HG03571 (cell line): ENCODE data around the gene MEG3.

Source experiments
- ATAC-seq: cut with Tn5 transposase; IDR thresholded peaks from one replicate; pipeline ENCODE4 v1.9.1; 2021; ENCODE audit not compliant: unreplicated experiment

MEG3 gene

DNA sequence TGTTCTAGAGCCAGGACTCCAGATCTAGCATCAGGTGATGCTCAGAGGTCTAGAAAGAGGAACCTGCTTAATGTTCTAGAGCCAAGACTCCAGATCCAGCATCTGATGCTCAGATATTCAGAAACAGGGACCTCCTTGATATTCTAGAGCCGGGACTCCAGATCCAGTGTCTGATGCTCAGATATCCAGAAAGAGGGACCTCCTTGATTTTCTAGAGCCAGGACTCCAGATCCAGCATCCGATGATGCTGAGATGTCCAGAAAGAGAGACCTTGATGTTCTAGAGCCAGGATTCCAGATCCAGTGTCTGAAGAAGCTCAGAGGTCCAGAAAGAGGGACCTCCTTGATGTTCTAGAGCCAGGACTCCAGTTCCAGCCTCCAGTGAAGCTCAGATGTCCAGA, 36.9 kb downstream of the MEG3 start:
- ATAC-seq: no peak

DNA sequence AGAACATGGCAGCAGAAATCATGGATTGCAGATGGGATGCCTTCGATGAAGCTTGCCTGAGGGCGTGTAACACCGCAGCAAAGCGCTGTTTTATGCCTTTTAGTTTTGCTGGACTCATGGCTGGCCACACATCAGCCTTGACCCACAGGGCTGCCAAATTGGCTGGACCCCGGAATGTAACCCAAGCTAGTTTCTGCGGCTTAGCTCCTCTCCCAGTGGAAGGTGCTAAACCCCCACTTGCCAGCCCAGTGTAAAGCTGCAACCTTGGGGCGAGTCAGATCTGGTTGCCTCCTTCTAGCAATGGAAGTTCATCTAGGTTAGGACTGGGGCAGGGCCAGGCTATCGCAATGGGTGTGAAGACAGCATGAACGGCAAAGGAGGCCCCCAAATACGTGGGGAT, 38.3 kb downstream of the MEG3 start:
- ATAC-seq: no peak

DNA sequence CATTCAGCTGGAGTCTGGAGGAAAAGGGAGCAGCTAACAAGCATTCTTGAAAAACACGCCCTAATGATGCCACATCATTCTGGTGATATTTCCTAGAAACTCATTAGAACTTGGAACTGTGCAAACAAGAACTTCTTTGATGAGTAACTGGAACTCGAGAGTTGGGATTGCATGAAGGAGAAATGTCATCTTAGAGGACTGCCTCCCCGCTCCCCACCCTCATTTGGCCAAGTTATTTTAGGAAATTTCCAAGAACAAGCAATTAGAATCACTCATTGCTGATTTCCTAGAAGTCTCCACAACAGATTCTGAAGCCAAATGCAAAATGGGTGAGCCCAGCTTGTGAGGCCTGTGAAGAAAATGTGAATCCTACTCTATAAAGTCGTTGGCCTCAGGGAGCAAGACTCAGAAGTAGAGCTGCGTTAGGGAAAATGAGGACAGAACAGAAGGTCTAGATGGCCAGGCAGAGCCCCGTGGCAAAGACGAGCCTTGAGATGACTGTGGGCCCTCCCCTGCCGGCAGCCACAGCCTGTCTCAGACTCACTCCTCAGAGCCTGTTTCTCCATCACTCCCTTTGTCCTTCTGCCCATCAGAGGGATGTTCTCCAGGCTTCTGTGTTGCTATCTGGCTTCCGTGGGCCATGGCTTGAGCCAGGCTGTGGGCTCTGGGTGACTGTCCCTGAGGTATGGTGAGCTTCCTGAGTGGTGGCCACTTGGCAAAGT, 39.2 kb downstream of the MEG3 start:
- ATAC-seq: no peak

DNA sequence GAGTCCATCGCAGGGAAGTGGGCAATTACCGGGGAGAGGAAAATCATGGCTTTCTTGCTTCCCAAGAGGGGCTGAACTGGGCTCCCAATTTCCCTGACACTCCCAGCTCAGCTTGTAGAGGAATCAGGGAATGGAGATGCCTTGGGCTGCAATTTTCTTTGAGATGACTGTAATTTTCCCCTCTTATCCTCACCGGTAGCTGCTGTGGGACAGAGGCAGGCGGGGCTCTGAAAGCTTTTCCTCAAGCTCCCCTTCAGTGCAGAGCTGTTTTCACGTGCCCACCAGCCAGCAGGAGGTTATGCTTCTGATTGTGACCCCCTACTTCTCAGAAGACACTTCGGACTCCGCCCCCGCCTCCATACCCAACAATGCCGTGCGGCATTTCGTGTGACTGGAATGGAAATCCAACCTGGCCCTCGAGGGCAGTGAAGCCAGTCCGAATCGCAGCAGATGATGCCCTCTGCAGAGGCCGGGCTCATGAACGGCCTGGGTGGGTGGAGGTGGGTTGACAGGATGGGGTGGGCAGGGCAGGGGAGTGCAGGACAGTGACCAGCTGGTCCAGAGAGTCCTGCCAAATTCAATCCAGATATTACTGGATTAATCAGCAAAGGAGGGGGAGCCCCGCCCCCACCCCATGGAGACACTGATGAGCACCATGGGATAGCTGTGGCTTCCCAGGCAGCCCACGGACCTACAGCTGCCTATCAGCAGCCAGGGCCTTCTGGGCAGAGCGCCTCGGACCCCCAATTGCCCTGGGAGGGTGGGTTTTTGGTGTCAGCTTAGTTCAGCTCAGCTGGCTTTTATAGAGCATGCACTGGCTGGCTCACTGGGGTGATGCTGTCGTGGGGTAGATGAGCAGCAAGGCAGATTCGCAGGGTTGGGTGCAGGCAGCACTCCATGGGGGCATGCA, 40.0 kb downstream of the MEG3 start:
- ATAC-seq: no peak

DNA sequence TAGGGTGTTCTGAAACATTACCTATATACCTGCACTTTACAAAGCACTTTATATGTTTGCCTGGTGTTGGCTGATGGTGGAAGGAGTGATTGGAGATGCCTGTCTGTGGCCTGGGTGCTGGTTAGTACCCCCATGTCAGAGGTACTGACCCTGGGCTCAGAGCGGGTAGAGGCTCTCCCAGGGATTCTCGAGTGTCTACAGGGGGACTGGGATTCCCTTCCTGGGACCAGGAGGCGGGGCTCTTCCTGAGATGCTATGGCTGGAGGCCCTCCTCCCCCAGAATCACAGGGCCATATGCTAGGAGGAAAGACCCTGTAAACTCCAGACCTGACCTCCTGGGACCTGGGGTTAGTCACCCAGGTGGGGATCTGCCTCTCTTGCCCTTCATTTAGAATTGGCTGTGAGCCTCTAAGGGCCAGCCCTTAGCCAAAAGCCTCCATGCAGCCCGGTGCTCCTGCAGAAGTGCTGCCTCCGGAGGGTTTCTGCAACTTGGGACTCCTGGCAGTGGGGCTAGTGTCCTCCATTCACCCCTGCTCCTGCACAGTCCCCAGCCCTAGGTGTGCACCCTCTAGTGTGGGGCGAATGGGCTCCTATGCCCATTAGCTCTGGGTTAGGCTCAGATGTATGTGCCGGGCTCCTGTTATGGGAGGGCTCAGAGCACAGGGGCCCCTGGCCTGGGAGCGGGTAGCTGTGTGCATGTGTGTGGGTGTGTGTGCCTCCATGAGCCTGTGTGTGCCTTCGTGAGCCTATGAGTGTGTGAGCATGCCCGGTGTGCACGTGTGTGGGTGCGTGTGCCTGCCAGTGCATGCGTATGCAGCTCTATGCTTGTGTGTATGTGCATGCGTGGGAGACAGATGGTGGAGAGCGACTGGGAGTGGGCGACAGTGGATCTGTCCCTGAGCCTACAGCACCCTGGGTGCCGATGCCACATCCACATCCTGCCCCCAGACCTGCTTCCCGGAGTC, 41.0 kb downstream of the MEG3 start:
- no peak for ATAC-seq

DNA sequence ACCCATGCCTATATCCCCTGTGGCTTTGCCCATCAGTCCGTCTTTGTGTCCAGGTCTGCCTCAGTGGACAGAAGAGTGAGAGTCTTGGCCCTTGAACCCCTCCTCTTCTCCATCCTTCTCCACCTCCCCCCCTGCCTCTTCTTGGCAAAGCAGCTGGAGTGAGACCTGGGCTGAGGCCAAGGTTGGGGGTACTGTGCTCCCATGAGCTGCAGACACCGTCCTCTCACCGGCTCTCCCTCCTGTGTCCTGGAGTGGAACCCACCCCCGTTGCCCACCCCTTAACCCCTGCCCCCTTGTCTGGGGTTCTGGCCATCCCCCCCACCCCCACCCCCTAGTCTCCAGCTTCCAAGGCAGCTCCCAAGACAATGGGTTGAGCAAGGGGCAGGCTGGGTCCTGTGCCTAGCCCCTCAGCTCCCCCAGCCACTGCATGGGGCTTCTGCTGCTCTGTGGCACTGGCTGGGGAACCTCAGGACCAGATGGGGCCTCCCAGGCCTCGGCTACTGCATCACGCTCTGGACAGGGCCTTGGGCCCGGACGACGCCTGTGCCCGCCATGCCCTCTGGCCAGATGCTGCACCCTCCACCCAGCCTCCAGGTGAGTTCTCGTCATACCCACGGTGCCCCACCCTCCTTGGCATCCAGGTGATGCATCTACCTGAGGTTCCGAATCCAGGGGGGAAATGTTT, 41.9 kb downstream of the MEG3 start:
- ATAC-seq: no peak

DNA sequence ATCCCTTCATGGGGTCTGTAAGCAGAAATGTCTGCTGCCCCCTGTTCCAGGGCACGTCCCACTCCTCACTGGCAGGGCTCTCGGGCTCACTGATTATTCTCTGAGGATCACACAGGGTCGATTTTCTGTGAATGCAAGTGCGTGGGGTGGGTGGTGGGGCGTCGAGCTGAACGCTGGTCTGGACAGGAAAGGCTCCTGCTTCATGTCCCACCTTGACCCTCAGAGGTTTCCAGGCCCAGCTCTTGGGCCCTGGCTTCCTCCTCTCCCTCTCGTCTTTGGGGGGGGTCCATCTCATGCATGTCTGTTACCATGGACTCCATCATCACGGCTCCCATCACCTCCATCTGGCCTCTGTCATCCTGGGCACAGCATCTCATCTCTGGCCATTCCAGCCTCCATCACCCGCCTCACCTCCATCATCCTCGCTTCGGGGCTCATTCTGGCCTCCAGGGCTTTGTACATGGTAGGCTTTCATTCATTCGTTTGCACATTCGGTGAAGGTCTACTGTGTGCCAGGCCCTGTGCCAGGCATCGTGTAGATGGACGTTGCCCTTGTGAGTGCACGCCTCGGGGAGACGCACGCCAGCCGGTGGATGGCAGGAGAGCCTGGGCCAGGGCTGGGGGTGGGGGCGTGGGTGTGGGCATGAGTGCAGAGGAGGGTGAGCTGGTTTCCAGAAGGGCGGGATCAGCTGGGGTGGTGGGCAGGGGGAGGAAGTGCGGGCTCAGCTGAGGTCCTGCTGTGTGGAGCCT, 42.9 kb downstream of the MEG3 start:
- ATAC-seq: no peak

DNA sequence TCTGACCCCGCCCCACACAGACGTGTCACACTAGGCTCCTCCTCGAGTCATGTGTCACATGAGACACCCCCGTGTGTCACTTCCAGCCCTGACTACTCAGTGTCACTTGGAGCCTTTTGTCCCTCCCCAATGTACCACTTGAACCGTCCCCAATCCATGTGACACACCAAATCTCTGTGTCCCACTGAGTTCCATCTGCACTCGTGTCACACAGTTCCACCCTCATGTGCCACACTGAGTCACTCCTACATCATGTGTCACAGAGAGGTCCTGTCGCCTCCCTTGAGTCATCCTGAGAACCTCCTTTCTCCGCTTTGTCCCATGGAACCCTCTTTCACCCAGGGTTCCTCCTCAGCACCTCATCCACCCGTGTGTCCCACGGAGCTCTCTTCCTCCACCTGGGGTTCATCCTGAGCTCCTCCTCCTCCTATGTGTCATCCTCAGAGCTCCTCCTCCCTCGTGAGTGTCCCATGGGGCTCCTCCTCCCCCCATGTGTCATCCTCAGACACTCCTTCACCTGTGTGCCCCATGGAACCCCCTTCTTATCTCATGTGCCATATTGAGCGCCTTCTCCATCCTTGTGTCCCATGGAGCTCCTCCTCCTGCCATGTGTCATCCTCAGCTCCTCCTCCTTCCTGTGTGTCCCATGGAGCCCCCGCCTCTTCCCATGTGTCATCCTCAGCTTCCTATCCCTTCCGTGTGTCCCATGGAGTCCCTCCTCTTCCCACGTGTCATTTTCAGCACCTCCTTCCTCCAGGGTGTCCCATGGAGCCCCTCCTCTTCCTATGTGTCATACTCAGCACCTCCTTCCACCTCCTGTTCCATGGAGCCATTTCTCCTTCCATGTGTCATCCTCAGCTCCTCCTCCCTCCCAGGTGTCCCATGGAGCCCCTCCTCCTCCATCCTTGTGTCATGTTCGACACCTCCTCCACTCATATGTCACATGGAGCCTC, 45.6 kb downstream of the MEG3 start:
- ATAC-seq: no peak

DNA sequence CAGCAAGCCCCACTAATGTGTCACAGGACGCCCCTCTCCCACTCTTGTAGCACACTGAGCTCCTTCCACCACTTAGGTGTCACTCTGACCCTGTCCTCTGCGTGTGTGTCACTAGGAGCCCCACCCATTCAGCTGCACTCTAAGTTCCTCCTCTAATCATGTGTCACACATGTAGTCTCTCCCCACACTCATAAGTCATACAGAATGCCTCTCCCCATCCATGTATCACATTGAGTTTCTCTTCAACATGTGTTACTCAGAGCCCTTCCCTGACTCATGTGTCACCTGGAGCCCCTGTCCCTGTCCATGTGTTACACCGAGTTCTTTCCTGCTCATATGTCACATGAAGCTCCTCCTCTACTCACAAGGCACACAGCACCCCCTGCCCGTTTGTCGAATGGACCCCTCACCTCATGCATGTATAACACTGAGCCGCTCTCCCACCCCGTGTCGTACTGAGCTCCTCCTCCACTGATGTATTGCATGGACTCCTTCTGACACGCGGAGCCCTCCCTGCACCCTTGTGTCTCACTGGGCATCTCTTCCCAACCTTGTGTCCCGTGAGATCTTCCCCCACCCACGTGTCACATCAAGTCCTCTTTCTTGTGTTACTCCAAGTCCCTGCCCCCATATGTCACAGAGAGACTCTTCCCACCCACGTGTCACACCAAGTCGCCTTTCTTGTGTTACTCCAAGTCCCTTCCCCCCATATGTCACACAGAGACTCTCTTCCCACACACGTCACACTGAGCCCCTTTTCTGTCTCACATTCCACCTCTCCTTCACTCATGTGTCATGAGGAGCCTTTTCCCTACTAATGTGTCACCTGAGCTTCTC, 46.6 kb downstream of the MEG3 start:
- no peak for ATAC-seq

DNA sequence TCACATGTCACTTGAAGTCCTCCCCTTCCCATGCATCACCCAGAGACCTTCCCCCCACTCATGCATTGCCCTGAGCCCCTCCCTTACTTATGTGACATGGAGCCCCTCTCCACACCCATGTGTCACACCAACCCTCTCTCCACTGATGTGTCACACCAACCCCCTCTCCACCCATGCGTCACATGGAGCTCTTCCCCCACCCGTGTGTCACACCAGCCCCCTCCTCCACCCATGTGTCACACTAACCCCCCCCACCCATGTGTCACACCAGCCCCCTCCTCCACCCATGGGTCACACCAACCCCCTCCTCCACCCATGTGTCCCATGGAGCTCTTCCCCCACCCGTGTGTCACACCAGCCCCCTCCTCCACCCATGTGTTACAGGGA, 47.2 kb downstream of the MEG3 start:
- ATAC-seq: no peak

DNA sequence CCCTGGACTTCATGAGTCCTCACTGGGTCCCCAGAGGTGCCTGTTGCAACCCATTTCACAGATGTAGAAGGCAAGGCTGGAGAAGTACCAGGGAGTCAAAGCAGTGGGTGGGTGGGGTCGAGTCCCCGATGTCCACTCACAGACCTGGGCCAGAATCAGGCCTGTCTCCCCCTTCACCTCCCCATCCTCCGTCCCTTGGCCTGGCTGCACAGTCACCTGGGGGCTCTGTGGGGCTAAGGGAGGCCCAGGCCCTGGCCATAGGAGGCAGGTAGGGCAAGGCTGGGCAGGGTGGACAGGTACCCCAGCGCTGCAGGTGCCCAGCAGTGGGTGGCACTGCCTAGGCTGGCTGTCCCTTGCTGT, 48.1 kb downstream of the MEG3 start:
- ATAC-seq: no peak

DNA sequence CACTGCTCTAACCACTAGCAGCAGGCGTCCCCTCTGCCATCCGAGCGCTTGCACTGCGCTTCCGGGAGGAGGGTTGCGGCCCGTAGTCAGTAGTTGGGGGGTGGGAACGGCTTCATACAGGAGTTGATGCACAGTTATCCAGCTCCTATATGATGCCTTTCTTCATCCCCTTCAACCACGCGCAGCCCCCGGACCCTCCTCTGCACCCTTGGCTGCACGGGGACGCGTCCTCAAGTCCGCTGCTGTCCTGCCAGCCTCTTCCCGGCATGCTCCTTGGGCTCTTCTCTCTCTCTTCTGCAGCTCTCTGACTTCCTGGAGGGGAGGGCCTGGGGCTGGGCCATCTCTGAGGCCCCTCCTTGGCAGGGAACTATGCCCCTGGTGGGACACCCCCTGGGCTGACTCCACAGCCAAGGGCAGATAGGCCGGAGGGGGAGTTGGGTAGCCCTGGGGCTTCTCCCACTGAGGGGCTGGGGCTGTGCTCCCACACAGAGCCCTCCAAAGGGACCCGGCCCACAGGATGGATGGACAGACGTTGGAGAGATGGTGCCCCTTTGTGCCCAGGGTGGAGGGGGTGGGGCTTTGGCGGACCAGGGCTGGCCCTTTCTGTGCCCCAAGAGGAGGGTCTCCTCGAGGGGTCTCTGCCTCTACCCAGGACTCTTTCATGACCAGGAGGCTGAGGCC, 48.6 kb downstream of the MEG3 start:
- no peak for ATAC-seq

DNA sequence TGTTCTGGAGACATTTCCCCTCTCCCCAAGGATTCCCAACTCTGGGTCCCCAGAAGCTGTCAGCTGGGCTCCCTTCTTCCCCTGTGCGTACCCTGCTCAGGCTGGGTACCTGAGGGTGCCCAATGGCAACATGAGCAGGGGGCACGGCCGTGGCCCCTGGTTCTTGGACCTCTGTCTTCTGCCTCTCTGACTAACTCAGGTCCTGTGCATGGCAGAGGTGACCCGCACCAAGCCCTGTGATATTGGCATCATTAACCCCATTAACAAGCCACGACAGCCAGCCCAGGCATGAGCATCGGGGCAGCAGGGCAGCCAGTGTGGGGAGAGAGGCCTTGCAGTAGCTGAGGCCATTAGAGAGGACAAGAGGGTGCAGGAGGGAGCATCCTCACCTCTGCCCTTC, 49.2 kb downstream of the MEG3 start:
- ATAC-seq: no peak

DNA sequence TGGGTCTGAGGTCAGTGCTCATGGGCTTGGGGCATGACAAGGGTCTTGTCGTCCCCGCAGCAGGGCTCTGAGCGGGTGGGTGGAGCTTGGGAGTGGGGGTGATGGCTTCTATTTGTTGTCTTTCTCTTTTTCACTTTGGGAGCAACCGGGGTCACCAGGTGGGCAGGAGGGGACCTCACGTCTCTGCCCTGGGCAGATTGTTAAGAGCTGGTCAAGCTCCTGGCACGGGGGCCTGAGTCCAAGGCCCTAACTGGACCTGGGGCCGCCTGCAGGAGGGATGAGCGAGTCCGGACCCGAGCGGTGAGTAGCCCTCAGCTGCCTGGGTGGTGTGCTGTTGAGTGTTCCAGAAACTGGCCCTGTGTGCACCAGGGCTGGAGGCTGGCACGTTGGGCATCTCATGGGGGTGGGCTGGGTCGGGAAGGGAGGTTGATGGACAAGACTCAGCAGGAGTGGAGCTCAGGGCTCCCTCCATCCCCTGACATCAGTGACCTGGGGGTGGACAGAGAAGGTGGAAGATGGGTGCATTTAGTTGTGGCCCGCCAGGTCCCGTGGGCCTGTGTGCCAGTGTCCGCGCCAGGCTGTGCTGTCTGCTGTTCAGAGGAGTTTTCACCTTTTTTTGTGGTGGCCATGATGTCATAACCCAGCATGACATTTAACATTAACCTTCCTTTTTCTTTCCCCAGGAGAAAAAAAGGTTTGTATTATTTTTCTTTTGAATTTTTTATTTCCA, 50.1 kb downstream of the MEG3 start:
- no peak for ATAC-seq

DNA sequence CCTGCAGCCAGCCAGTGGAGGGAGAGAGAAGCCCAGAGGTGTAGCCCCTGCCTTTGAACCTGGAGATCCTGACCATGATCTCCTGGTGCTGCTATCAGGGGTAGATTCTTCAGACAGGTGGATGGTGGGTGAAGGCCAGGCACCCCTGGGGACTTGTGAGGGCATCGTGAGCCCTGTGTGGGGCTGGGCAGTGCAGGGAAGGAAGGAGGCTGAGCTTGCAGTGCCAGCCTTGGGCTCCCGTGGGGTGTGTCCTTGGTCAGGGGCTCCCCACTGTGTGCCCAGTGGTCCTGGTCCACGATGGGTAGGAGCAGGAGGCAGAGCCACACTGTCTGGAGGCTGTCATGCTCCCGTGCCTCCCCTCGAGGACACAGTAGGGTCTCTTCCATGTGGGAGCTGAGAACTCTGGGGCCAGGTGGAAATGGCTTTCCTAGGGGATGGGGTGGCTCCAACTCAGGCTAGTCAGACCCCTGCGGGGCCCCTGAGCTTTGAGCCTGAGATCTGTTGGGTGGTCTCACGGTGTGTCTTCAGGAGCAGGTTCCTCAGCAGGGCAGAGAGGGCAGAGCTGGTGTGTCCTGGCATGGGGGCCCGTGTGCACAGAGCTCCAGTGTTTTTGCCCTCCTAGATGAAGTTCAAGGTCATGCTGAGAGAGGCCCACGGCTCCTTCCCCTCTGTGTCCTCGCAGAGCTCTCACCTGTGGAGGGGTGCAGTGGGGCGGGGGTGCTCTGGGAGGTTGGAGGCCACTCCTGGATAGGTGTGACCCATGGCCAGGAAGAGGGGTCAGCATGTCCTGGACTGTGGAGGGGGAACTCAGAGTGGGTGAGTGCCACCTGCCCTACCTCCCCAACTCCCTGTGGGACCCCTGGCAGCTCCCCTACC, 52.6 kb downstream of the MEG3 start:
- no peak for ATAC-seq

DNA sequence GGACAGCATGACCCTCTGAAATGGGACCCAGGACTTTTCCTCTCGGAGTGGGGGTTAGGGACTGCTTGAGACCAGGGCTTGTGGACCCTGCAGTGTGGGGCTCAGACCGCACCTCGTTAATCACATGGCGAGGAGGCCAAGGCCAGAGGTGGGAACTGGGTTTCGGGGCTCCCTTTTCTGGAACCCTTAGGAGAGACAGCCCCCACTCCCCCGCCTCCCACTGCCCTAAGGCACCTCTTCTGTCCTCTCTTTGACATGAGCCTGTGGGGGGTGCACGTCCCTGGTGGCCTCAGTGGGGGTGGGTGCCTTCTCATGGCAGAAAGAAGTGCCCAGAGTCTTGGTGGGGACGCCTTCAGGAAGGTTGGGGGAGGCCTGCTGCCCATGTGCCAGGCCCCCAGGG, 53.3 kb downstream of the MEG3 start:
- ATAC-seq: no peak
